NCI-H146 (cell line): ENCODE measurements around the gene CCDC90B.
A peak's percentile ranks its signal among the peaks of the same experiment; 100 is the strongest.
"Not testable (repeated sequence)": the region's sequence is repeated elsewhere in the genome, so short reads cannot be mapped to it uniquely, and the experiment has no call there.

Source experiments
- DNase-seq: peaks from one replicate; lab custom pipeline; 2025; lab: John Stamatoyannopoulos, UW

CCDC90B gene

GRCh38 chr11:83287631-83288030 is 1.5 kb upstream of the CCDC90B start:
- DNase-seq, result no peak

GRCh38 chr11:83285151-83285770 is 906 bp downstream of the CCDC90B start:
- DNase-seq, result no peak

- DNase-seq, result peak; percentile 34
Observed at GRCh38 chr11:83284501-83285150, 1.5 kb downstream of the CCDC90B start.

GRCh38 chr11:83282084-83282716 is 4.0 kb downstream of the CCDC90B start:
- DNase-seq, result no peak

GRCh38 chr11:83280256-83280655 is 5.9 kb downstream of the CCDC90B start:
- DNase-seq, result no peak

GRCh38 chr11:83278351-83278750 is 7.8 kb downstream of the CCDC90B start:
- DNase-seq, result no peak

- DNase-seq, result no peak
Observed at GRCh38 chr11:83275888-83276641, 10.1 kb downstream of the CCDC90B start.

- no peak for DNase-seq
Observed at GRCh38 chr11:83272627-83273026, 13.5 kb downstream of the CCDC90B start.

GRCh38 chr11:83271734-83272133 is 14.4 kb downstream of the CCDC90B start:
- not testable (repeated sequence) for DNase-seq

GRCh38 chr11:83269080-83269479 is 17.1 kb downstream of the CCDC90B start:
- DNase-seq, result not testable (repeated sequence)

- DNase-seq, result no peak
Observed at GRCh38 chr11:83265331-83265730, 20.8 kb downstream of the CCDC90B start.

GRCh38 chr11:83259559-83259958 is 26.6 kb downstream of the CCDC90B start:
- no peak for DNase-seq

- no peak for DNase-seq
Observed at GRCh38 chr11:83257761-83258168, 28.4 kb downstream of the CCDC90B start.

GRCh38 chr11:83256602-83257340 is 29.4 kb downstream of the CCDC90B start:
- DNase-seq, result no peak

GRCh38 chr11:83255366-83255765 is 30.8 kb downstream of the CCDC90B start:
- DNase-seq, result no peak

- no peak for DNase-seq
Observed at GRCh38 chr11:83252941-83253340, 33.2 kb downstream of the CCDC90B start.

- DNase-seq, result no peak
Observed at GRCh38 chr11:83252266-83252665, 33.9 kb downstream of the CCDC90B start.

GRCh38 chr11:83249972-83250593 is 36.1 kb downstream of the CCDC90B start:
- DNase-seq, result peak; percentile 17

- no peak for DNase-seq
Observed at GRCh38 chr11:83249445-83249844, 36.7 kb downstream of the CCDC90B start.

GRCh38 chr11:83241291-83241946 is 44.7 kb downstream of the CCDC90B start:
- DNase-seq, result peak; percentile 57

- DNase-seq, result no peak
Observed at GRCh38 chr11:83238111-83238510, 48.1 kb downstream of the CCDC90B start.
